ENCODE data around the gene VIPR1.
A peak's percentile ranks its signal among the peaks of the same experiment; 100 is the strongest.
"Not testable (repeated sequence)": the region's sequence is repeated elsewhere in the genome, so short reads cannot be mapped to it uniquely, and the experiment has no call there.

Gene VIPR1

GRCh38 chr3:42535981-42536784 is 33.7 kb downstream of the VIPR1 start:
- no peak for DNase-seq (ENCODE audit: low spot score)

GRCh38 chr3:42537350-42537749 is 34.9 kb downstream of the VIPR1 start:
- DNase-seq (ENCODE audit: low spot score), result no peak

DNA sequence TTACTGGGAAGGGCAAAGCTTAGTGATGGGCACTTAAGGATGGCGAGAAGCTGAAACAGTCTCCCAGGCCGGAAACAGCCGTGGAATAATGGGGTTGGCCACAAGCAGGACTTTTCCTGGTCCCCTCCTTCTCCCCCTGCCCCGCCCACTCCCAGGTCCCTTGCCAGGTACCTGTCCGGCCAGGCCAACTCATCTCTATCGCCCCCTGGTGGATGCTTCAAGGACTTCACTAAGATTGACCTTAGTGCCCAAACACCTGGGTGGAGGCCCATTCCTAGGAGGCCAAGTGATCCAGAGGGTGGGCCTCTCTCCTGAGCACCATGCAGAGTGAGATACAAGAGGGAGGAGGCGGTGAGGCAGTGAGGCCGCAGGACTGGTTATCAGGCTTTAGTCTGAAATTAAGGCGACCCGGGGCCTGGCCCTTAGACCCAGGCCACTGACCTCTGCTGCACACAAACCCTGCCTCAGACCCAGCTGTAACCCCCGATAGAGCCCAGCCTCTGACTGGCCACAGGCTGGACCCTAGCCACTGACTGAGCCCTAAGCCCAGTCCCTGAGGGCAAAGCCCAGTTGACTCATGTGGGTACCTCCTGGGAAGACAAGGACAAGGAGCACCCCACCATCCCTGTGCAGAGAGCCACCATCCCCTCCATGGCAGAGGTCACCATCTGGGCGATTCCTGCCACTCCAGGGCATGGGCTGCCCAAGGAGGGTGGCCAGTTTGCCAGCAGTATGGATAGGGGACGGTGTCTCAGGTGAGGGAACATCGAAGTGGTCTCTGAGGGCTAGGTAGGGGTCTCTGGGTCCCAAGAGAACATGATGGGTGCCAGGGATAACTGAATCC is 37.6 kb downstream of the VIPR1 start:
- DNase-seq (ENCODE audit: low spot score), result peak; percentile 80

DNA sequence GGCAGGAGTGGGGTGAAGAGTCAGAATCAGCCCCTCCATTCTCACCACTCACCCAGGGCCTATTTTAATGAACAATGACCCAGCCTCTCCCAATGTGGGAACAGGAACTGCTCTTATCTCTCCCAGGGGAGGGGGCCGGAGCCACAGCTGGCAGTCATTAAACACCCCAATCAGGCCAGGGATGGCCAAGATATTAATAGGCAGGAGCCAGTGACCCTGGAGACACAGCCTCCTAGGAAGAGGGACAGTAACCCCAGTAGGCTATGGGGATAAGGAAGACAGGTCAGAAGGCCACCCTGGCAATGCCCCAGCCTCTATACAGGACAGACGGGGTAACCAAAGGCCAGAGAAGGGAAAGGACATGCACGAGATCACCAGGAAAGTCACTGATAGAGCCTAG is 38.6 kb downstream of the VIPR1 start:
- DNase-seq (ENCODE audit: low spot score), result no peak

DNA sequence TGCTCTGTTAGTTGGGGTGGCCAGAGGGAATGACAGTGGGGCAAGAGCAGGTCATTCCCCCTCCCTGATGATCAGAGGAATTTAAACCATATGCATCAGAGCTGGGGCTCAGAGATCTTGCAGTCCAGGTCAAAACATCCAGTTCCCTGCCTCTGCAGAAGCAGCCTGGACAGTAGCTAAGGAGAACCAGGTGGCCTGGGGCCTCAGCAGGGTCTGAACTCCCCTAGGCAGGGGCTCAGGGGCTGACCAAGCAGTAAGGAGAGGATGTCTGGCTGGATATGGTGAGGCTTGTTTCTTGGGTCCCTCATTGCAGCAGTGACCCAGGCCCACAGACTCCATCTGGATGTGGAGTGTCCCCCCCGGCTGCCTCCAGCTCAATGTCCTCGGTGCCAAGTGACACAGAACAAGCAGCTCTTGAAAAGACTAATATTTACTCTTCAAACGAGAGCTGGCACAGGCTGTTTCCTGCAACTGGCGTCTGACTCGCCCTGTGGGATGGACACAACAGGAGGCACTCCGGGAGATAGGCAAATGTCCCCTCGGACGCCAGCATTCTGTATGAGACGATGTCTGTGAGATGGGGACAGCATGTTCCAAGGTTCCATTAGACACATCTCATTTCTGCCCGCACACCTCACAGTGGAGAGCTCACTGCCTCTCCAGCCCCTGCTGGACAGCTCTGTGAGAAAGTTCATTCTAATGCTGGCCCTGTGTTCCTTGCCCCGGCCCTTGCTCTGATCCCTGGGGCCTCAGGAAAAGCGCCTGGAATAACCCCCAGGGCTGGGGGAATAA is 42.2 kb downstream of the VIPR1 start:
- DNase-seq (ENCODE audit: low spot score), result no peak

- DNase-seq (ENCODE audit: low spot score), result no peak
Observed at GRCh38 chr3:42545284-42545900, 42.9 kb downstream of the VIPR1 start.

DNA sequence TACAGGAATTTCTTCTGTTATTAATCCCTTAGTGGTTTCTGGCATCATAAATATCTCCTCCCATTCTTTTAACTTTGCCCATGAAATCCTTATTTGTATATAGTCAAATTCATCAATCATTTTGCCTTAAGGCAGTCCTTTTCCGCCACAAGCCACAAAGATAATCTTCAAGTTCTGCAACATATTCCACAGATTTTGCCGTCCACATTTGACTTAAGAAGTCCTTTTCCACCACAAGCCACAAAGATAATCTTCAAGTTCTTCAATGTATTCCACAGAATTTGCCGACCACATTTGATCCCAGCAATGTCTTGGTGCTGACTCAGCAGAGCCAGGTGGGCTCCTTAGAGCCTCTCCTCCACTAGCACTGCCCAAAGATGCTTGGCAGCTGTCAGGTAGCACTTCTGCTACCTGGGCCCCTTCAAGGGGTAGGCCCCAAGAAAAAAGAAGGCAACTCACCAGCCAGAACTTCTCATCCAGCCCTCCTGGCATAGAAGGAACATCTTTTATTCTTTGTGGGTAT is 44.3 kb downstream of the VIPR1 start:
- DNase-seq (ENCODE audit: low spot score), result no peak

- DNase-seq (ENCODE audit: low spot score), result peak; percentile 72
Observed at GRCh38 chr3:42547401-42547945, 45.0 kb downstream of the VIPR1 start.

DNA sequence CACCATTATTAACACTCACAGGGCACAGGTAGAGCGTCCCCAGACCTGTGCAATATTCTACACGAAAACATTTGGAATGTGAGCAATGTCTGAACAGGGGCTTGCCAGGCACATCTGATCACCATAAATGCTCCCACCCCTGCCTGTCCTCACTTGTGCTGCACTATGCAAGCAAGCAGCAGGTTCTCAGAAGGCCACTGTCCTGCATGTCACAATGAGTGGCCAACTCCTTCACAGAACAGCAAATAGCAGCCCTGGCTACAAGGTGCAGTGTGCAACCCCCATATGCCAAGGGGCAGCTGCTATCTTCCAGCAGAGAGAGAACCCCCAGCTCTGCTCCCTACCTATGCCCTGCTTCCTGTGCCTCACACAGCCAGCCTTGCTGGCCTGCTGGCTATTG is 46.7 kb downstream of the VIPR1 start:
- DNase-seq (ENCODE audit: low spot score), result no peak

- DNase-seq (ENCODE audit: low spot score), result no peak
Observed at GRCh38 chr3:42550250-42550649, 47.8 kb downstream of the VIPR1 start.

DNA sequence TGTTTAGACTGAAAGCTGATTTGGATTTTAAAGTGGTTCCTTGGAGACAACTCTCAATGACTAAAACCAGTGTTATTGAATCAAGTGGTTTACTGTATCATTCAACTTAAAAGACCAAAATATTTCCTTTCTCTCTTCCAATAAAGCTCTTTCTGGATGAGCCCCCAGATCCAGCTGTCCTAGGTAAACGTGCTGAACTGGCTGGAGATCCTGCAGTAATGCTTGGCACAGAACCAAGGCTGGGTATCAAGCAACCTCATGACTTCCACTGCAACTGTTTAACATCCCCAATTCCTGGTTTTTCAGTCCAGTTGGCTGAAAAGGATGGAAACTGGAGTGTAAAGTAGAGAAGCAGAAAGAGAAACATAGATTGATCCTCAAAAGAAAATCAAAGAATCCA is 50.4 kb downstream of the VIPR1 start:
- no peak for DNase-seq (ENCODE audit: low spot score)

DNA sequence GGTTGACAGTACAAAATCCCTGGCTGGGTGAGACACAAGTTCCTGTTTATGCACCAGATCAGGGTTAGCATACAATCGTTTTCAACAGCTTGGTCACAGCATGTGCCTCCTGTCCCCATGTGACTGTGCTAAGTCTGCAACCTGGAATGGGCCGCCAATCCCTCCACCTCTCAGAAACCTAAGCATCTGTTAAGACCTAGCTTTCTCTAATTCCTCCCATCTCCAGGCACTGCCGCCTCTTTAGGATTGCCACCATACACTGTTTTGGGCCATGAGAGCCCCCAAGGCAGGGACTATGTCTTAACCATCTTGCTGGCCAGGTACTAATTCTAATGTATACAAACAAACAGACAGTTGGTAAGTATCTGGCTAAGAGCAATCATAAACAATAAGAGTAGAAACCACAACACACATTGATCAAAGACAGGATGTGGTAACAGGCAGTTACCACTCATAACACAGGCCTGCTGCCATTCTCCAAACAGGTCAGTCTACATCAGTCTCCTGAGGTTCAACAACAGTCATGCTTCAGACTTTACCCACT is 53.7 kb downstream of the VIPR1 start:
- DNase-seq (ENCODE audit: low spot score), result no peak

DNA sequence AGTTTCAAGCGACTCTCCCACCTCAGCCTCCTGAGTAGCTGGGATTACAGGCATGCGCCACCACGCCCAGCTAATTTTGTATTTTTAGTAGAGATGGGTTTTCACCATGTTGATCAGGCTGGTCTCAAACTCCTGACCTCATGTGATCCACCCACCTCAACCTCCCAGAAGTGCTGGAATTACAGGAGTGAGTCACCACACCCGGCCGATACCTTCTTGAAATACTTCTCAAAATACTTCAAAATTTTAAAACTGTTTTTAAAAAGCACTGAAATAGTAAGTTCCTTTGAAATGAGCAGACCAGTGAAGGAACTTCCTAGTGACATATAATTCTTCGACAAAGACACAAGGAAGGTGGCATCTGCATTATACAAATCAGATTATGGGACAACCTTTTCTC is 54.4 kb downstream of the VIPR1 start:
- not testable (repeated sequence) for DNase-seq (ENCODE audit: low spot score)

GRCh38 chr3:42557854-42558253 is 55.4 kb downstream of the VIPR1 start:
- no peak for DNase-seq (ENCODE audit: low spot score)

DNA sequence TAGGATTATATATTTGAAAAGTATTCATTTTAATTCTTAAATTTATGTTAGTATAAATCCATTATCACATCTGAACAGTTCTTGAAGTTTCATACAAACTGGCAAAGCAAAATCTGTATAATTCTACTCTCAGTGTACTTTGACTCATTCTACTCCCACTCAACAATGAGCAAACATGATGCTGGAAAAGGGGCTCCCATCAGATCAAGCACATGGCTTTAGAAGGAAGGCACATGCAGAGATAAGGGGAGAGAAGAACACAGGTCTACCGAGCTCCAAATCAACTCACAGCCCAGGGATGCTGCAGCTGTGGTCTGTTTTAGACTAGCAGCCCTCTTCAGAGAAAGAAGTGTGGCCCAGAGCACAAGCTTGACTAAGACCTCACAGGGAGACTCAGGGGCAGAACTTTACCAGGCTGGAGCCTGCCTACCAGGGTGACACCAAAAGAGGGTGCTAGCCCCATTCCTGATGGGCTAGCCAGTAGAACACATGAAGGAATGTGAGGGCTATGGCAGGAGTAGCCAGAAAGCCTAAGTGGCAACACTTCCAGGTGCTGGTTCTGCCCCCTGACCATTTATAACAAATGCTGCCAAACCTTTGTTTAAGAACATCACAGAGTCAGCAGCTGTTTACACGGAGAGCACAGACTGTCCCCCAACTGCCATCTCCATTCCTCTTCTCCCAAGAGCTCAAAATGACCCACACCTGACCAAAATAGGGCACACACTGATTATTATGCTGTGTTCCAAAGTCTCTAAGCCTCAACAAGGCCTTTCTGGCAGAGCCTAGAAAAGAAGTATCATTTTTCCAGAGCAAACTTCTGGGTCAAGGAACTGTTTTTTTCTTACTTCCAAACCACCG is 59.8 kb downstream of the VIPR1 start:
- no peak for DNase-seq (ENCODE audit: low spot score)

GRCh38 chr3:42569593-42570142 is 67.2 kb downstream of the VIPR1 start:
- no peak for DNase-seq (ENCODE audit: low spot score)

DNA sequence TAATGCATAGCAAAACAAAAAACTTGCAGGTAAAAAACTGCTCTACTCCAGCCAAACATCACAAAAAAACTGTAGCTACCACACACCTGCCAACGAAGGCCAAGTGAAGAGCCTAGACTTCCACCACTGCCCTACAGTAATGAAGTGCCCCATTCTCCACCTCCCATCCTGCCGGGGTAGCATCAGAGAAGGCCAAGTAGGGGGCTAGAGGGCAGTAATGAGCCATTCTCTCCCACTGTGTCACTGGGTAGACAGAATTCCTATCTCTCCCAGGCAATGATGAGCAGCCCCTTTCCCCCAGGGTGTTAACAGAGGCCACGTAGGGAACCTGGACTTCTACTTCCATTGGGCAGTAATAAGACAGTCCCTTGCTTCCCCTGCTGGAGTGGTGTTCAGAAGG is 69.8 kb downstream of the VIPR1 start:
- peak; percentile 72 for DNase-seq (ENCODE audit: low spot score)

DNA sequence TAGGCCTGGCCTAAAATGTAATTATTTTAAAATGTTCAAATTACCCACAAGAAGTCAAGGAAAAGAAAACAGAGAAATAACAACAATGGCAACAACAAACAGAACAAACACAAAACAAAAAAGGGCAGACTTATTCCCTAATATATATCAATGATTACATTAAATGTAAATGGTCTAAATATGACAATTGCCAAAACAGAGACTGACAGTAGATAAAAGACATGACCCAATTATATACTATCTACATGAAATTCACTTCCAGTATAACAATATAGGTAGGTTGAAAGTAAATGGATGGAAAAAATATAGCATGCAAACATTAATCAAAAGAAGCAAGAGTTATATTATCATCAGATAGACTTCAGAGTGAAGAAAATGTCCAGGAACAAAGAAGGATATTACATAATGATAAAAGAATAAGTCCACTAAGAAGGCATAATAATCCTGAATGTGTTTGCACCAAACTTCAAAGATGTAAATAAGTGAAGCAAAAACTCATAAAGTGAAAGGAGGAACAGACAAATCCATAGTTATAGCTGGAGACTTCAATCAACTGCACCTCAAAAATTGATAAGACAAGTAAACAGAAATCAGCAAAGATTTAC is 72.8 kb downstream of the VIPR1 start:
- DNase-seq (ENCODE audit: low spot score), result no peak

- no peak for DNase-seq (ENCODE audit: low spot score)
Observed at GRCh38 chr3:42578054-42578453, 75.6 kb downstream of the VIPR1 start.

Data from hematopoietic multipotent progenitor cell treated with erythropoietin and hydrocortisone succinate and interleukin-3 and kit ligand, for 17 days (in vitro differentiated cells).